ENCODE measurements around the gene CARD10. TPM values are rescaled to one million over a fixed set of nuclear protein-coding genes. Genes with fewer than 3 reads are reported as not detected.

CARD10 gene
- total RNA-seq, 2 donors from 2014 or later: 17.4 to 28.7 TPM

GRCh38 chr22:37505989-37506388, 13.2 kb downstream of the CARD10 start:
- Histone ChIP-seq H3K9me3 (no peaks in the 10 kb centered on the region), H3K4me1 (peaks cover 69% of the 10 kb centered on the region), H3K27ac (peak overlapping the region in 1 of 4 donors; percentile 93), H3K4me3 (no peak overlapping the region), H3K27me3 (no peaks in the 10 kb centered on the region), H3K36me3 (replicated peaks in 1 of 2; ENCODE audit: insufficient read depth in 1 of 2, low read depth in 2 of 2) (peaks cover 0 to 4% of the 10 kb centered on the region in 2 donors)
- TF ChIP-seq POLR2A (IDR thresholded peaks at IDR 0.05) (no peak), CTCF (IDR thresholded peaks at IDR 0.05) (no peak)
- WGBS, 2 donors: 93 to 98% methylated on average over 11 to 14 of the region's 14 CpGs
- intact Hi-C loops (cut with DNase I): no loop called here
- no peak for ATAC-seq
- DNase-seq: no peak

- Histone ChIP-seq H3K27me3 (no peaks in the 10 kb centered on the region), H3K27ac (peak overlapping the region in 2 of 4 donors; percentile 88 to 93), H3K36me3 (replicated peaks in 1 of 2; ENCODE audit: insufficient read depth in 1 of 2, low read depth in 2 of 2) (peaks cover 0 to 4% of the 10 kb centered on the region in 2 donors), H3K9me3 (no peaks in the 10 kb centered on the region), H3K4me1 (peaks cover 69% of the 10 kb centered on the region), H3K4me3 (no peak overlapping the region)
- DNase-seq (no peak), ATAC-seq (no peak)
- WGBS, 2 donors: 89 to 93% methylated on average over 3 to 4 of the region's 4 CpGs
- intact Hi-C loops (cut with DNase I): no loop called here
- TF ChIP-seq POLR2A (IDR thresholded peaks at IDR 0.05) (no peak), CTCF (IDR thresholded peaks at IDR 0.05) (no peak)
Observed at GRCh38 chr22:37505565-37505964, 13.7 kb downstream of the CARD10 start.

DNA sequence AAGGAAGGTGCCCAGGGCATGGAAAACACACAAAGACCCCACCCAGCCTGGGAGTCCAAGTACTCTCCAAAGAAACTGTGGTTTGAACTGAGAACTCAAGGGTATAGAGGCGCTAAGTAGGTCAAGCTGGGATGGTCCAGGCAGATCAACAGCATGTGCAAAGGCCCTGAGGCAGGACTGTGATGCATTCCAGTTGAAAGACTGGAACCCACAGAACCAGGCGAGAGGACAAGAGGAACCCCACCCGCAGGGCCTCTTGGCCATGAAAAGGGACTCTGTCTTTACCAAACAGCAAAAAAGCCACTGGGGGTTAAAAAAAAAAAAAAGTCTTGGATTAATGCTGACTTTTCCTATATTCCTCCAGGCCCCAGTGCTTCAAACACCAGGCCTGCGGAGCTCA, 14.3 kb downstream of the CARD10 start:
- intact Hi-C loops (cut with DNase I): no loop called here
- H3K4me3 ChIP-seq: no peak overlapping the region
- peaks cover 0 to 4% of the 10 kb centered on the region in 2 donors for H3K36me3 ChIP-seq (replicated peaks in 1 of 2; ENCODE audit: insufficient read depth in 1 of 2, low read depth in 2 of 2)
- peak overlapping the region; percentile 88 to 95 (median 93) for H3K27ac ChIP-seq
- 87 to 96% methylated on average over 4 of the region's 4 CpGs for WGBS, 2 donors
- no peaks in the 10 kb centered on the region for H3K27me3 ChIP-seq
- ATAC-seq: no peak
- no peak for TF ChIP-seq POLR2A (IDR thresholded peaks at IDR 0.05)
- no peak for TF ChIP-seq CTCF (IDR thresholded peaks at IDR 0.05)
- H3K4me1 ChIP-seq: peaks cover 69% of the 10 kb centered on the region
- H3K9me3 ChIP-seq: no peaks in the 10 kb centered on the region
- DNase-seq: no peak

GRCh38 chr22:37503850-37504249, 15.4 kb downstream of the CARD10 start:
- TF ChIP-seq CTCF (IDR thresholded peaks at IDR 0.05) (no peak), POLR2A (IDR thresholded peaks at IDR 0.05) (no peak)
- 58 to 83% methylated on average over 1 to 11 of the region's 11 CpGs for WGBS, 2 donors
- no peaks in the 10 kb centered on the region for H3K27me3 ChIP-seq

DNA sequence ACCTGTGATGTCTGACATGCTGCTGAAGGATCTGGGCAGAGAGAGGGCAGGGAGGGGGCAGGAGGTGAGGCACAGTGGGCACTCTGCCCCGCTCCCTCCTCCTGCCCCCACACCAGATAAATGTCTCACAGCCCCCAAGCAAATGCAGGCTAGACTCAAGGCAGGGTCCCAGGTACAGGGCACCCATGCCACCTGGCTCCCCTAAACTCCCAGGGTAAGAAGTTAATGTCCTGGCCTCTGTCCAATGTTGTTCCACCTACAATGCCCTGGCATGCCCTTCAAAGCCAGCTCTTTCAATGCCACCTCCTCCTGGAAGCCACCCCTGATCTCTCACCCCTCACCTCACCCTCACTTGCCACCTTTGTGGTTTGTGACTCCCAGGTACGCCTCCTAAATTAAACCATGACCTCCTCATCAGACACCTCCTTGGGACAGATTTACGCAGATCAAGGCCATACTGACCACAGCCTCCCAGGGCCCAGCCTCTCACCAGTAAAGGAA, 16.0 kb downstream of the CARD10 start:
- DNase-seq (no peak), ATAC-seq (no peak)
- Histone ChIP-seq H3K27ac (peak overlapping the region; percentile 88 to 95 (median 93)), H3K27me3 (no peaks in the 10 kb centered on the region), H3K36me3 (replicated peaks in 1 of 2; ENCODE audit: insufficient read depth in 1 of 2, low read depth in 2 of 2) (peaks cover 0 to 4% of the 10 kb centered on the region in 2 donors), H3K9me3 (no peaks in the 10 kb centered on the region), H3K4me1 (peaks cover 70% of the 10 kb centered on the region), H3K4me3 (no peak overlapping the region)
- no peak for TF ChIP-seq CTCF (IDR thresholded peaks at IDR 0.05)
- TF ChIP-seq POLR2A (IDR thresholded peaks at IDR 0.05): no peak
- 91 to 92% methylated on average over 2 to 3 of the region's 3 CpGs for WGBS, 2 donors
- intact Hi-C loops (cut with DNase I): no loop called here

More at GRCh38 chr22:37503850-37504249, 15.4 kb downstream of the CARD10 start:
- no peak for ATAC-seq
- H3K36me3 ChIP-seq (replicated peaks in 1 of 2; ENCODE audit: insufficient read depth in 1 of 2, low read depth in 2 of 2): peaks cover 0 to 4% of the 10 kb centered on the region in 2 donors
- DNase-seq: peak; percentile 51 to 79 (median 65)
- H3K4me1 ChIP-seq: peaks cover 72% of the 10 kb centered on the region
- no peak overlapping the region for H3K4me3 ChIP-seq
- no peaks in the 10 kb centered on the region for H3K9me3 ChIP-seq
- H3K27ac ChIP-seq: peak overlapping the region; percentile 88 to 95 (median 93)
- intact Hi-C loops (cut with DNase I): no loop called here

All from body of pancreas (tissue), 4 donors.